MCF 10A (cell line): ENCODE measurements around the gene BANP. TPM values are rescaled to one million over a fixed set of nuclear protein-coding genes. Genes with fewer than 3 reads are reported as not detected.

Experiments
- BruUV-seq: library from RNA; stranded (reverse); fragments of 400-500 nt; replicated peaks from 2 replicates; lab custom pipeline; 2021; lab: Mats Ljungman, UMichigan
- CTCF ChIA-PET: fragments of 300-600 bp; sonication (Branson Sonifier 250); formaldehyde crosslinking; extraction: SDS; loops from one replicate; lab custom pipeline; 2021; ENCODE audit warnings: antibody characterized with exemption, inconsistent platforms; lab: Yijun Ruan, JAX
- POLR2A ChIA-PET: fragments of 300-600, 350-650 bp; sonication (Branson Sonifier 250); formaldehyde crosslinking; extraction: SDS; loops from one replicate; lab custom pipeline; 2020; ENCODE audit warnings: antibody characterized with exemption, inconsistent platforms; lab: Yijun Ruan, JAX
- DNase-seq: peaks from one replicate; pipeline ENCODE4 v3.0.0-alpha.2; 2018; ENCODE audit not compliant: unreplicated experiment
- H3K27ac Mint-ChIP-seq: one replicate; pipeline ENCODE4 v1.8.0; 2022; ENCODE audit warnings: mild to moderate bottlenecking, low read depth, mixed read lengths; ENCODE audit not compliant: unreplicated experiment
- H3K27me3 Mint-ChIP-seq: one replicate; pipeline ENCODE4 v1.8.0; 2022; ENCODE audit warnings: mixed read lengths; ENCODE audit not compliant: insufficient read depth, unreplicated experiment
- H3K36me3 Mint-ChIP-seq: one replicate; pipeline ENCODE4 v1.8.0; 2022; ENCODE audit warnings: mild to moderate bottlenecking, moderate library complexity, mixed read lengths; ENCODE audit not compliant: insufficient read depth, unreplicated experiment
- H3K4me1 Mint-ChIP-seq: one replicate; pipeline ENCODE4 v1.8.0; 2022; ENCODE audit warnings: mixed read lengths; ENCODE audit not compliant: insufficient read depth, unreplicated experiment
- H3K4me3 Mint-ChIP-seq: one replicate; pipeline ENCODE4 v1.8.0; 2022; ENCODE audit warnings: mild to moderate bottlenecking, moderate library complexity, mixed read lengths; ENCODE audit not compliant: unreplicated experiment
- H3K9me3 Mint-ChIP-seq: one replicate; pipeline ENCODE4 v1.8.0; 2022; ENCODE audit warnings: mixed read lengths; ENCODE audit not compliant: unreplicated experiment
- intact Hi-C: fragments of 100-400 bp; cut with micrococcal nuclease; formaldehyde crosslinking; loops from 2 replicates; pipeline ENCODE4 v1.14.1; 2022
- total RNA-seq: library from RNA; stranded (reverse); gene quantifications from 2 replicates; pipeline ENCODE4 v1.2.3, GENCODE V29; 2022
- TF ChIP-seq, protein P1 (sequence below): fragments of 200-600 bp; IDR thresholded peaks from one replicate; pipeline ENCODE4 v1.8.0; 2022; ENCODE audit warnings: antibody characterized with exemption, mild to moderate bottlenecking; ENCODE audit not compliant: unreplicated experiment

Gene BANP
- total RNA-seq, 1 experiment from 2014 or later = 38.2 TPM

DNA sequence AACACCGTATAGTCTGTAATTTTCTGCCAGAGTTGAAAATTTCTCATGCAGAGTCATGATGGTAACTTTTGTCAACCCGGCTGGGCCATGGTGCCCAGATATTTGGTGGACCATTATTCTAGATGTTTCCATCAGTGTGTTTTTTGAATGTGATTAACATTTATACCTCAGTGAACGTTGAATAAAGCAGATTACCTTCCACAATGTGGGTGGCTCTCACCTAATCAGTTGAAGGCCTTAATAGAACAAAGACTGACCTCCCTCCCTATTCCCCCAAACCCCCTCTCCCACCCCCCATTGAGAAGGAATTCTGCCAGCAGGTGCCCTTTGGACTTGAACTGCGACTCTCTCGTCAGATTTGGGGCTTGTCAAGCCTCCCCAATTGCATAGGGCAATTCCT, 8.6 kb upstream of the BANP start:
- Mint-ChIP-seq H3K9me3 (peaks cover 13% of the 10 kb centered on the region), H3K4me3 (no peak overlapping the region), H3K36me3 (no peaks in the 10 kb centered on the region), H3K27ac (no peak overlapping the region), H3K4me1 (no peaks in the 10 kb centered on the region), H3K27me3 (peaks cover 22% of the 10 kb centered on the region)
- TF ChIP-seq, protein P1, sequence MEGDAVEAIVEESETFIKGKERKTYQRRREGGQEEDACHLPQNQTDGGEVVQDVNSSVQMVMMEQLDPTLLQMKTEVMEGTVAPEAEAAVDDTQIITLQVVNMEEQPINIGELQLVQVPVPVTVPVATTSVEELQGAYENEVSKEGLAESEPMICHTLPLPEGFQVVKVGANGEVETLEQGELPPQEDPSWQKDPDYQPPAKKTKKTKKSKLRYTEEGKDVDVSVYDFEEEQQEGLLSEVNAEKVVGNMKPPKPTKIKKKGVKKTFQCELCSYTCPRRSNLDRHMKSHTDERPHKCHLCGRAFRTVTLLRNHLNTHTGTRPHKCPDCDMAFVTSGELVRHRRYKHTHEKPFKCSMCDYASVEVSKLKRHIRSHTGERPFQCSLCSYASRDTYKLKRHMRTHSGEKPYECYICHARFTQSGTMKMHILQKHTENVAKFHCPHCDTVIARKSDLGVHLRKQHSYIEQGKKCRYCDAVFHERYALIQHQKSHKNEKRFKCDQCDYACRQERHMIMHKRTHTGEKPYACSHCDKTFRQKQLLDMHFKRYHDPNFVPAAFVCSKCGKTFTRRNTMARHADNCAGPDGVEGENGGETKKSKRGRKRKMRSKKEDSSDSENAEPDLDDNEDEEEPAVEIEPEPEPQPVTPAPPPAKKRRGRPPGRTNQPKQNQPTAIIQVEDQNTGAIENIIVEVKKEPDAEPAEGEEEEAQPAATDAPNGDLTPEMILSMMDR = no peak
- DNase-seq = no peak
- CTCF ChIA-PET = interaction anchor here (0.7 kb wide), 1 partner anchor 157 kb away, joined by 3 read pairs; no protein-coding TSS in a partner anchor
- BruUV-seq = no TSS peak
- intact Hi-C loops = no loop called here
- POLR2A ChIA-PET = no interaction called here

DNA sequence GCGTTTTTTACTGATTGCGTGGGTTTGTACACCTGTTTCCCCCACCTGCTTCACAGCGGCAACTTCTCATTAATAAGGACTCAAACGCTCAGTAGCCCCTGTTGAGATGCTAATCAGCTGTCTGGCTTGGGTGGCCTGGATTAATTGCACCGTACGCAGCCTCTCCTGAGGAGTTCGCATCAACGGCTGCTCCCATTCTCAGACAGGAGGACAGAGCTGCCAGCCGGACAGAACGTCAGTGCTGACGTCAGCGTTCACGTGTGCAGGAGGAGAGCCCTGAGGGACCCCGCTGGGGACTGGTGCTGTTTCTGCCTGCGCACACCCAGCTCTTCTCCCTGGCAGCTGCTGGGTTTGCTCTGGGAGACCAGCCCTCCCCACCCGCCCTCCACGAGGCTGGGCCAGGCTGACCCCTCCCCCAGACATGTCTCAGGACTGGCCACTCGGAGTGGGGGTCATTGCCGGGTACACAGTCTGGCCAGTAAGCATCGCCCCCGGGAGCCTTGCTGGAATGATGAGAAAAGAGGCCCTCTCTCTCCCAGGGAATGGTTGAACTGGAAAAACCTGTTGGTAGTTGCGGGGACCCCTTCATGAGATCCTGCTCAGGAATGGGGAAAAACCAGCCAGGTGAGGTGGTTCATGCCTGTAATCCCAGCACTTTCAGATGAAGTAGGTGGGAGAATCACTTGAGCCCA, 5.7 kb upstream of the BANP start:
- H3K4me3 Mint-ChIP-seq = no peak overlapping the region
- peaks cover 3% of the 10 kb centered on the region for H3K36me3 Mint-ChIP-seq
- no peaks in the 10 kb centered on the region for H3K27me3 Mint-ChIP-seq
- POLR2A ChIA-PET = no interaction called here
- intact Hi-C loops = no loop called here
- CTCF ChIA-PET = no interaction called here
- BruUV-seq = no TSS peak
- no peak for DNase-seq
- TF ChIP-seq, protein P1 = no peak
- no peak overlapping the region for H3K27ac Mint-ChIP-seq
- H3K4me1 Mint-ChIP-seq = no peaks in the 10 kb centered on the region
- H3K9me3 Mint-ChIP-seq = no peaks in the 10 kb centered on the region

DNA sequence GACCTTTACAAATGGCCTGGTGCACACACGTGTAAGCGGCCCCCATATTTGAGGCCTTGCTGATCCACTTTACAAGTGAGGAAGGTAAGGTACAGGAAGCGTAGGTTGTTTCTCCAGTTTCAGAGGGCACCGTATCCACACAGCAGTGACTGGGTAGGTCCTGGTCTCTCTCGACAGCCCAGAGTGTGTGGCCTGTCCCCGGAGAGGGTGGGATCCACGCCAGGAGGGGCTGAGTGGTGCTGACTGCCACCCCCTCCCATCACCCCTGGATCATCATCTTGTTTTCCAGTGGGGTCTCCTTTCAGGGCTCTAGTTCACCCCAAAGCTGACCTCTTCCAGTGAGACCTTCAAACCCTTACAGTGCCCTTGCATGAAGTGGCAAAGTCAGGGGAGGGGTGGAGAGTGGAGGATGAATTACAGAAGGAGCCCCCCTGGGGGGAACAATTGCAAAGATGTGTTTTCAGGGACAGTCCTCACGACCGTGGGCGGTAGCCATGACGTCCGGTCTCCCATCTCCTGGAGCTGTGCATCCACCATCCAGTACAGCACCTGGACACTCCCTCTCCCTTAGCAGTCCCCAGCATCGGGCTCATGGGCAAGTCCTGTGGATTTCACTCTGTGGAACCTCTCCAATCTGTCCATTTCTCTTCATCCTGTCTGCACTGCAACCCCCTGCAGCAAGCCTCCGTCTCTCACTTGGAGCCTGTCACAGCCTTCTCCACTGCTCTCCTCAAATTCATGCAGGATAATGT, 4.5 kb upstream of the BANP start:
- H3K9me3 Mint-ChIP-seq = no peaks in the 10 kb centered on the region
- POLR2A ChIA-PET = no interaction called here
- intact Hi-C loops = no loop called here
- H3K27me3 Mint-ChIP-seq = no peaks in the 10 kb centered on the region
- H3K27ac Mint-ChIP-seq = no peak overlapping the region
- peaks cover 10% of the 10 kb centered on the region for H3K36me3 Mint-ChIP-seq
- CTCF ChIA-PET = interaction anchor here (0.6 to 0.7 kb wide), 2 partner anchors 552 to 884 kb away, joined by 3 to 4 read pairs; no protein-coding TSS in a partner anchor
- no peak for DNase-seq
- no peaks in the 10 kb centered on the region for H3K4me1 Mint-ChIP-seq
- H3K4me3 Mint-ChIP-seq = no peak overlapping the region
- TF ChIP-seq, protein P1 = no peak
- BruUV-seq = no TSS peak

DNA sequence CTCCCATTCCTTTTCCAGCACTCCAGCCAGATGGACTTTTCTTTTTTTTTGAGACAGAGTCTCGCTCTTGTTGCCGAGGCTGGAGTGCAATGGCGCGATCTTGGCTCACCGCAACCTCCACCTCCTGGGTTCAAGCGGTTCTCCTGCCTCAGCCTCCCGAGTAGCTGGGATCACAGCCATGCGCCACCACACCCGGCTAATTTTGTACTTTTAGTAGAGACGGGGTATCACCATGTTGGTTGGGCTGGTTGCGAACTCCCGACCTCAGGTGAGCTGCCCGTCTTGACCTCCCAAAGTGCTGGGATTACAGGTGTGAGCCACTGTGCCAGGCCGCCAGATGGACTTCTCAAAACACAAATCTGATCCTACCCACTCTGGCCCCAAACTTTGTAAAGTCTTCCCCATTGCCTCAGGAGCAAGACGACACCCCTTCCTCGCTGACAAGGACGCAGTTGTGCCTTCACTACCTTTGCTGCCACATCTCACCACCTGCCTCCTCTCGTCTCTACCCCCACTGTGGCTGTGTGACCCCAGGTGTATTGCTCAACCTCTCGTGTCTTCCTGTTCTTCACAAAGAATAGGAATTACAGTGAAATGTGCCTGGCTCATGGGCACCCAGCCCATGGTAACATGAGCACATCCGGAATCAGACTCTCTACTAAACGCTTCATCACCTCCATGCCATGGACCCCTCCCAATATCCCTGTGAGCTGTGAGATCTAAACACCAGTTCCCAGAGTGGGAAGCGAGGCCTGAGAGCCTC, 3.7 kb upstream of the BANP start:
- intact Hi-C loops = no loop called here
- BruUV-seq = no TSS peak
- H3K36me3 Mint-ChIP-seq = peaks cover 16% of the 10 kb centered on the region

More for the DNA sequence above, 3.7 kb upstream of the BANP start:
- Mint-ChIP-seq H3K4me3 (no peak overlapping the region), H3K4me1 (peaks cover 7% of the 10 kb centered on the region), H3K27me3 (no peaks in the 10 kb centered on the region), H3K9me3 (no peaks in the 10 kb centered on the region), H3K27ac (no peak overlapping the region)
- ChIA-PET POLR2A (no interaction called here), CTCF (interaction anchor here (0.6 to 0.7 kb wide), 2 partner anchors 553 to 885 kb away, joined by 3 to 4 read pairs; no protein-coding TSS in a partner anchor)
- TF ChIP-seq, protein P1 = no peak
- no peak for DNase-seq
